Activated CD8-positive, alpha-beta memory T cell treated with anti-CD3 and anti-CD28 coated beads, Interleukin-2, amount 50 U/mL, for 4 hours (primary cell): Measurements from ENCODE around the gene IRAK1.
A peak's percentile ranks its signal among the peaks of the same experiment; 100 is the strongest.

ENCODE experiments used
- DNase-seq: peaks from one replicate; pipeline ENCODE4 v3.0.0-alpha.2; 2020

The IRAK1 gene

DNA sequence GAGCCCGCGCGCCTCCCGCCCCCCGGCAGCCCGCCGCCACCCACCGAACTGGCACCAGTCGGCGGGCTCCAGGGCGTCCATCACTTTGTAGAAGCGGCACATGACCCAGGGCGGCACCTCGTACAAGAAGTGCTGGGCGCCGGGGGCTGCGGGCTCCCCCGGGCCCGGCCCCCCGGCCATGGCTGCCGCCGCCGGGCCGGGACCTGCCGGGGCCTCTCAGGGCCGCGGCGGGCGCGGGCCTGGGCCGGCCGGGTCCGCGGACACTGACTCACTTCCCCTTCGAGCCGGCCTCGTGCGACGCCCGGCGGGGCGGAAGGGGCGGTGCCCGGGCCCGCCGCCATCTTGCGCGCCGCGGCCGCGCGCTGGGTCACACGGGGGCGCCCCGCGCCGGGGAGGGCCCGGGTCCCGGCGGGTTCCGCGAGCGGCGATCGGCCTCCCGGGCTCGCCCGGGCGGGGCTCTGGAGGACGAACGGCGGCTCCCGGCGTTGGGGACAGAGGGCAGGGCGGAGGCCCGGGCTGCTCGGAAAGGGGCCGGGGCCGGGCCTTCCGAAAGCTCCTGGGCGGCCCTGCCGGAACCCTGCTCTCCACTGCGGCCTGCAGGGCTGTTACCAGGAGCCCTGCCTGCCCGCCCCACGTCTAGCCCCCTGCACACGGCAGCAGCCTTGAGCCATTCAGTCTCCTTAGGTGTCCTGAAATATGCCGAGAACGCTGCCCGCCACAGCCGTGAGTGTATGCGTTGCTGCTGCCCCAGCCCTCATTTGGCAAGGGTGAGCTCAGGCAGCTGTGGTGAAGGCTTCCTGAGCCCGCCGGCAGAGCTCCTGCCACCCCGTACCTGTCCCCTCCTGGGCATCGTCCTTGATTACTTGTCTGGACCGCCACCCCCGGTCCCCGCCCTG, at the start of gene IRAK1:
TSS of gene IRAK1 (minus strand) at position 270 of the 896 bp plus-strand sequence. CDS start at position 180, 90 bp downstream.
- DNase-seq: peak; percentile 57

DNA sequence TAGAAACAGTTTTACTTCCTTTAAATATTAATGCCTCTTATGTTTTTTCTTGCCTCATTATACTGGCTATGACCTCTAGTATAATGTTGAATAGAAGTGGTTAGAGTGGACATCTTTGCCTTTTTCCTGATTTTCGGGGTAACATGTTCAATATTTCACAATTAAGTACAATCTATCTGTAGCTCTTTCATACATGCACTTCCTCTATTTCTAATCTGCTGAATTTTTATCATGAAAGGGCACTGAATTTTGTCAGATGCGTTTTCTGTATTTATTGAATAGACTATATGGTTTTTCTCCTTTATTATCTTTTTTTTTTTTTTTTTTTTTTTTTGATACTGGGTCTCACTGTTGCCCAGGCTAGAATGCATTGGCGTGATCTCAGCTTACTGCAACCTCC, 48.9 kb upstream of the IRAK1 start:
- DNase-seq: no peak

DNA sequence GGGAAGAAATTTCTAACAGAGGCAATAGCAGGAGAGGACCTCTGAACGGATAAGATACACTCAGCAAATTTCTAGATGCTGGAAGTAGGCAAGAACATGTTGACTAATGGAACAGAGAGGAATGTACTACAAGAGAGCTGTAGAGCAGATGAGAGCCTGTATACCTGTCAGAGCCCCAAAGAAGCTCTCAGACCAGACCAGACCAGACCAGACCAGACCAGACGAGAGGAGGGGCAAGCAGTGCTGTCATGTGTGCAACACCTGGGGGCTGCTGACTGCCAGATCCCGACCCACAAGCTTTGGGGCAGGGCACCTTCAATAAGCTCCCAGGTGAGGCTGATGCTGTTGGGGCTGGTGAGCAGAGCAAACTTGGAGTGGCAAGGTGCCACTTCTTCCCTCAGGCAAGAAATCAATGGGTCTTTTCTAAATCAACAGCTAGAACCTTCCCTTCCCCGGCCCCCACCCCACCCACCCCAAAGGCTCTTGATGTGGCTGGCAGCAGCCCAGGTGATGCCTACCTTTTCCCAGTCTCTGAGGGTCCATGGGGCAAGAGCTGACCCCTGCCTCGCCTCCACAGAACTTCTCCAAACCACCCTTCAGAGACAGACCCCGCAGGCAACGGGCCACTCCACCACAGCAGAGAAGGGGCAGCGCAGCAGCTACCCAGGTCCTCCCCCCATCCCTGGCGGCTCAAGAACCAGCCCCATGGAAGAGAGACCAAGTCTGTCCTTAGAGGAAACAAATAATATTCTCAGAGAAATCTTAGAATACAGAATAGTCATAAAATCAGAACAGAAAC, 45.1 kb upstream of the IRAK1 start:
- no peak for DNase-seq

DNA sequence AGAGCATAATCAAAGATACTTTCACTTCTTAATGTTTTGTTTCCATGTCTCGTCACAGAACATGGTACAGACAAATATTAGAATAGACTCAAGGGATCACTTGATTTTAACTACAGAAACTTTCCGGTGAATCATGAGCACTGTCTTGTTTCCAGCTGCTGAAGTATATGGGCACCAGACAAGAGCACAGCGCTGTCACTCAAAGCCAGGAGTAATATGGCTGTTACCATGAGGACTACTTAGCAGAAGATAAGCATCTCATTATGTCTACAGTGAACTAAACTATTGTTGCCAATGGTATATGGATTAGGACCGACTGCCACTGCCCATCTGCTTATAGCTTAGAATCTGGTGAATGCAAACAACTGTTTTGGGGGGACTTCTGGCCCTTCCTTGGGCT, 43.5 kb upstream of the IRAK1 start:
- DNase-seq: no peak

DNA sequence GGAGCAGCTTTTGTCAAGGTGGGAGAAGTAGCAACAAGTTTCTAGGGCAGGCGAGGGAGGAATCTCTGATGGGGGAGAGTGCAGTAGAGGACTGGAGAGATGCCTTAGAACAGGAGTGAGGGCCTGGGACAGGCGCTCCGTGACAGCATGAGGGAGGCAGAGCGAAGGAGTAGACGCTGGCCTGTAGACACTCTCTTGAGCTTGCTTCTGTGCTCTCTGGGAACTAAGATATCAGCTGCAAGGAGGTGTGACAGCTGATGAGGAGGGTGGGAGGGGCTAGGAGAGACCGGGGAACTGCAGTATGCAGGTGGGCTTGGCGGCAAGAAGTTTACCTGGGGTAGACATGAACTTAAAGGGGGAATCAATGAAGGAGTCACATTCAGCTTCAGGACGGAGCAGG, 42.1 kb upstream of the IRAK1 start:
- DNase-seq: no peak

DNA sequence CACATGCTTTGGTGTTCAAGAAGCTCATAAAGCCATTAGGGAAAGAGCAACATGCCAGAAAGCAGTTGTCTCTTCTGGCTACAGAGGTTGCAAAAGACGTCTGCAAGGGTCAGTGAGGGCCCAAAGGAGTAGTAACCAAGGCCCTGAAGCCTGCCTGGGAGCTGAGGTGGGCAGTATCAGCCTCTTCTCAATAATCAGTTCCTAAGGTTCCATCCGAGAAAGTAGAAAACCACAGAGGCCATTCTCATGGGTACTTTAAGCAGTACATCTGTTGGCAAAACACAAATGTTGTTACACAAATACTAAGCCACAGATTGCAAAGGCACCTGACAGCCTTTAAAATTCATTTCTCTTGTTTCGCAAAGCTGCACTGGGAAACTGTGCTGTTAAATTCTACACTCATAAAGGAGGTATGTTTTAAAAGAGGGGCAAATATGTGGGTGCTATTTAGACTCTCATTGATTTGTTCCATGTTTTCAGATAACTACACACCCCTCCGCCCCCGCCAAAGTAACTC, 40.1 kb upstream of the IRAK1 start:
- DNase-seq: no peak

DNA sequence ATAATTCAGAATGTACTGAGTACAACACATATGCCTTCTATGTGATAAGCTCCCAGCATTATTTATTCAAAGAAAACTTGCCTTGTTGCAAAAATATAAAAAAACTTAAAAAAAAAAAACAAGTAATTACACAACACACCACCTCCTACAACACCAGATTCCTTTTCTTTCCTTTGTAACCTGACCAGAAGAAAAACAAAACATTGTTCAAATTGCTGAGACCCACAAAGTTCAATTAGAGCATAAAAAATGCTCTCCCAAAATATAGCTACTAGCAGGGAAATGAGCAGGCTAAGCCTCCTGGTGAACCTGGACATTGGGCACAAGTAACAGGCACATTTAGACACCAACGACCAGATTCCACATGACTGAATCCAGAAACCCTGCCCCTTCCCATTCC, 39.5 kb upstream of the IRAK1 start:
- DNase-seq: no peak

DNA sequence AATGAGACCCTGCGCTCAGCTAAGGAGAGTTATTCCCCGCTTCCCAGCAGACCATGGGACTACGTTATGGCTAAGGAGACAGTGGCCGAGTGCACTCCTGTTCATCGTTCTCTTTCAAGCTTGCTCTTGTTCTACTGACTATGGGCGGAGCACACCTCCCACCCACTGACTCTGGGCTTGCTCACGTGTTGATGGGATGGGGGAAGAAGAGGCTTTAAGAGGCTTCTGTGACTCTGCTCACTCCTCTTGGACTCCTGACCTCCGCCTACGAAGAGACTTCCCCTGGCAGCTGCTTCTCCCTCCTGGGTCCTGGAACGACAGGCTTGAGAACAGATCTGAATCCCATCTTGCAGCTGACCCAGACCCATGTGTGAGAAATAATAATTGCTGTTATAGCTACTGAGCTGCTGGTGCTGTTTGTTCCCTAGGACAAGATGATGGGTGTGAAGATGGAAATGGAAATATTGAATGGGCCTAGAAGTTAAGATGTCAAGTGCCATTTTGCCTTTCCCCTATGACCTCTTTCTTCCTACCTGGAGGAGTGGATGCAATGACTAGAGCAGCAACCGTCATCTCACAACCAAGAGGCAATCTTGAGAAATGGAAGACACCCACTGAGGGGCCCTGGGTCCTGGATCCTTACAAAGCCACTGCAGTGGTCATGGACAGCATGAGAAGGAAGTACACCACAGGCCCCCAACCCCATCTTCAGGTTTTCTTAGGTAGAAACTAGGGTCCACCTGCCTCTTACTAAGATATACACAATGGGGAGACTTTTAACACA, 38.7 kb upstream of the IRAK1 start:
- no peak for DNase-seq

DNA sequence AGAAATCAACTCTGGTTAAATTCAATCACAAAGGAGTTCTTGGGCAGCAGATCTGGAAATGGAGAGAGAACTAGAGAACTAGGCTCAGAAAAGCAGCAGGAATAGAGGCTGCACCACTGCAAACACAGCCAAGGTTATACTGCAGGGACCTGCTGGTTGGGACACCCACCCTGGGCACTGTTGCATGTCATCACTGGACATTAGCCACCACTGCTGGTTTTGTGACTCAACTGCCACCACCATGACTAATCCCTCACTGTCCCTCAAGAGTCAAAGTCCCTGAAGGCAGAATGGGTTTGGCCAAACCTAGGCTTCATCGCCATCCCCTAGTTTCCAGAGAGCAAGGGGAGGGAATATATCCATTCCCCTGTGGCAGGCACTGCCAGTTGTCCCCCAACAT, 38.1 kb upstream of the IRAK1 start:
- no peak for DNase-seq

DNA sequence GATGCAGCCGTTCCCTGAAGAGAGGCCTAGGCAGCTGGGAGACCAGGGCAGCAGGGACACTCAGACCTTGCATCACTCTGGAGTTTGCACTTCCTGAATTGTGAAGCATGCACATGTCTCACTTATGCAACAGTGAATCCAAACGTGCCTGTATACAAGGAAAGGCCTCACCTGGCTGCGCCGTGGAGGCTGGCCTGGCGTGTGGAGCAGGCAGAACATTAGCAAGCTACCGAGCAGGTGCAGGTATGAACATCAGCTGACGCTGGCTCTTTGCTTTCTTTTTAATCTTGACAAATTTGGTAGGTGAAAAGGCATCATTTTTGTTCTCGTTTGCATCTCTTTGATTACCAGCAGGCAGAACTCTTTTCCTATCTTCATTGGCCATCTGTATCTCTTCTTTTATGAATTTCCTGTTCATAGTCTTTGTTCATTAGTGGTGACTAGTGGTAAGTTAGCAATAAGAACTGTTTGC, 37.1 kb upstream of the IRAK1 start:
- DNase-seq: no peak

DNA sequence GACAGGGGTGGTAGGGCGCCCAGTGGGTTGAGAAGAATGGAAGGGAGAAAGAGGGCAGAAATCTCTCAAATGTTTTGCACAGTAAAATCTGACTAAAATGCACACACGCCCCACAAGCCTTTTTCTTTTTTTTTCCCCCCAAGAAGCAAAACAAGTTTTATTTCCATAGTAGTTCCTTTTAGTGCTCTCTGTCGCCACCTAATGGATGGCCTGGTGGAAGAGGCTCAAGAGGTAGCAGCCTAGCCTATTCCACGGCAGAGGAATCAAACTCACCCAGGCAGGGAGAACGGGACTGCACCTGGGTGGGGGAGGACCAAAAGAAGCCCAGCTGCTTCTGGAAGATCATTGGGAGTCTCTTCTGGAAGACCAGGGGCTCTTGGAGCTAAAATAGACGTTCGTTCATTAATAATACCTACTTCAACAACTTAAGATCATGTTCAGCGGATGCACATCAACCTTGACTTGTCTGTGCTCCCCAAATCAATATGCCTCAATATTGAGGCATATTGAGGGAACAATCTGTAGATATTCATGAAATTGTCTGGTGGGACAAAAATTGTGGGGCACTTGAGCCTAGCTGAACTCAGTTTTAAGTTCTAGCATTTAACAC, 31.6 kb upstream of the IRAK1 start:
- peak; percentile 75 for DNase-seq

DNA sequence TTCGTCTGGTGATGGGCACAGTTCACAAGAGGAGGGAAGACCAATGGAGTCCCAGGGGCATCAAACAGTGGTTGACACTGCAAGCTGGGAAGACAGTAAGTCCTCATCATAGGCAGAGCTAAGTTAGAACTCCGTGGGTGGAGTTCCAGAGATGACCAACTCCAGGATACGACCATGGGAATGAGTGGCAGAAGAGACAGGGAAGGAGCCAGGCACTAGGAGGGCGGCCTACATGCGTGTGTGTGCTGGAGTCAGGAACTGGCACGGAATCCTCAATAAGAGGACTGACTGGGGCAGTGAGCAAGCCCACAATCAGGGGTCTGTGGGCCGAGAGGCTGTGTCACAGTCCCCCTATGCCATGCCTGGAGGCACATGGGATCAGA, 30.4 kb upstream of the IRAK1 start:
- no peak for DNase-seq

DNA sequence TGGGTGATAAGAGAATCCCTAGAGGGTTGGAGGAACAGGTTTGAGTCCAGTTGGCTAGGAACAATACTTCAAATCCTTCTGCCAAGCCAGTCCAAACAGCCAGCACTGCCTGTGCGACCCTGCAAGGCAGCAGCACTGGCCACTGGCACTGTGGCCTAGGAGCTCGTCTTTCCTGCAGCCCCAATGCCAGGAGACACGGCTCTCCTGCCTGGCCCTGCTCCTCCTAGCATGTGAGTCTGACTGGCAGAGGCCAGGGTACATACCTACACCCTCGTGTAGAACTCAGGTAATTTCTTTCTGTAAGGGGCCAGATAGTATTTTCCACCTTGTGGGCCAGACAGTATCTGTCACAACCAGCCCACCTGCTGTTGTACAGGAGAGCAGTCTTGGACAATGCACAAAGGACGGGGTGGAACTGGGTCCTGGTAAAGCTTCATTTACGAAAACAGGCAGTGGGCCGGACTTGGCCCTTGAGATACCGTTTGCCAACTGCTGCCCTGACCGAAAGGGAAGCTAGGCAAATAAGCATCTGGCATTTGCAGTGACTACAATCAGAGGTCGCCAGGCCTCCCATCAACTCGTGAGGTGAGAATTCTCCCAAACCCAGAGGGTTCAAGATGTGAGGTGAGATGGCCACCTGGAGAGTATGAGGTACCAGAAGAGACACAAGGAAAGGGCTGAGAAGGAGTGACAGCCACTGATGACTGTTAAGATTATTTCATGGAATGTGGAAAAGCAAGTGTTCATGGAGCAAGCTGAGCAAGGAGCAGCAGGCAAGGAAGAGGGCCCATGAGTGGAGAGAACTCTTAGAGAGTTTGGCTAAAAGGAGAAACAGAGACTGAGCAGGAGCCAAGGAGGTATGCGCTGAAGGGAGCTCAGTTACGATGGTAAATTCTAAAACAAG, 29.8 kb upstream of the IRAK1 start:
- DNase-seq: no peak

DNA sequence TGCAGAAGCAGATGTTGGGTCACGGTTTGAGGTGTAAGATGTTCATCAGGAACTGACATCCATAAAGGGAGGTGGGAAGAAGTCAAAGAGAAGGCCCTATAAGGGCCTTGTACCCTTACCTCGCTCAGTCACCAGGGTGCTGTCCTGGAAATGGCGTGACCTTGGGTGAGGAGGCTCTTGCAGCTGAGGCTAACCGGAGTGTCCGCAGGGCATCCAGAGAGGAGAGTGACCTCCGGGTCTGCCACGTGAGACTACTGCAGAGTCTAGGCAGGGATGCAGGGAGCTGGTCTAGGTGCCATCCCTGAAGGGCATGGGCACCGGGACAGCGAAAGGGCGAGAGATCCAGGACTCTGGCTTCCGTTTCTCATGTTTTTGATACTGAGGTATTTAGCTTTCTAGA, 28.7 kb upstream of the IRAK1 start:
- no peak for DNase-seq

DNA sequence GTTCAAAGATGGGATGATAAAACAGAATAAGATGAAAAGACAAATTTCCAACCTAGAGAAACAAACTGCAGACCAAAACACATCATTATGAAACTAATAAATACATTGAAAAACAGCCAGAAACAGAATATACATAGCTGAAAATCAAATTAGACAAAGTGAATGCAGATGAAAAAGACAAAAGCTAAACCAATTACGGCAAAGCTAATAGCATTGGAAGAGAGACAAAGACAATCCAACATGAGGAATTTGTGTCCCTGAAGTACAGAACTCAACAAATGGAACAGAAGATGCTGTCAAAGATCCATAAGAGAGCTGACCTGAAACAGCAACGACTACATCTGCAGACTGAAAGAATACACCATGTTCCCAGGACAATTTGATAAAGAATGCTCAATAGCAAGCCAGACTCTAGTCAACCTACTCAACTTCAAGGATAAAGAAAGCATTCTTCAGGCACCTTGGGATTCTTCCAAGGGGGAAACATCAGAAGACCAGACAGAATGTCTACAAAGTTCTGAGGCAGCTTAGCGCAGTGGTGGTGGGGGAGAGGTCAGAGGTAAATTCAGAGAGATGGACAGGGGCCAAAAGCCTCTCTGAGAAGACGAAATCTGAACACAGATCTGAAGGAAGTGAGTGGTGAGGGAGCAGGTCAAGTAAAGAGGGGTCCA, 27.4 kb upstream of the IRAK1 start:
- DNase-seq: no peak

DNA sequence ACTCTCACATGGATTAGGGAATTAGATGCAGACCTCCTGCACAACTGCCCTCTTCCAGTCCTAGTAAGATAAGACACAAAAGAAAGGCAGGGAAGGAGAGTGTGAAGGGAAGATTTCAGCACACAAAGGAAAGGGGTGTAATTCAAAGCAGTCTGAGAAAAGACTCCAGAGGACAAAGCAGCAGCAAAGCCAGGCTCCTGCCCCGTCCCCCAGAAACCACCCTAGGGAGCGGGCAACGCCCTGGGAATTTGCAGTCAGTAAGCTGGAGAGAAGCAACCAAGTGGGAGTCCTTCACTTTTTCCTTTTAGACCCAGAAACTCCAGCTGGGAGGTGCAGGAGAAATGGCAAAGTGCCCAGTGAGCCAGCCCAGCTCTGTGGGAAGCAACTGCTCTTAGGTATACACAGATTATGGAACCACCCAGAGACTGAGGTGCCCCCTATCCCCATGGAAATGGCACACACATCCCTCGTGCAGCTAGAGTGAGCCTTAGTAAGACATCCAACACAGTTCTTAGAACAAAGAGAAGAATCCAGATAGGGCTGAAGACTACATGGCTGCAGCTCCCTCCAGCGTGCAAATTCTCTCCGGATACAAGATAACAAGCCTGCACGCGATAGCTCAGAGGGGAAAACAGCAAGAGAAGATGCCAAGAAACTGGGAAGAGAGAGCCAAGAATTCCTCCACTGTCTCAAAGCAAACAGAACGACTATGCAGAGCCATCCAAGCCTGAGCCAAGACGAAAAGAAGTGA, 26.5 kb upstream of the IRAK1 start:
- DNase-seq: no peak

DNA sequence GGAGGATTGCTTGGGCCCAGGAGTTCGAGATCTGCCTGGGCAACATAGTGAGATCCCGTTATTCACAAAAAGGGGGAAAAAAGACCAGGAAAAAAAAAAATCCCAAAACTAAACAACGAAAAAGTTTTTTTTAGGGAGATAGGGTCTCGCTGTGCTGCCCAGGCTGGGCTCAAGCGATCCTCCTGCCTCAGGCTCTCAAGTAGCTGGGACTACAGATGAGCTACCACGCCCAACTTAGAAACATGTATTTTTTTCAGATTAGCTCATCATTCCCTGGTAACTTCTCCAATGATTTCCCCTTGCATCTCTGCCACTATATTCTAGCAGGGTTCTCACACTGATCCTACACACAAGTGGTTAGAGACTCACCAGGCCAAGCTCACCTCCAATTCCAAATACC, 24.4 kb upstream of the IRAK1 start:
- no peak for DNase-seq

DNA sequence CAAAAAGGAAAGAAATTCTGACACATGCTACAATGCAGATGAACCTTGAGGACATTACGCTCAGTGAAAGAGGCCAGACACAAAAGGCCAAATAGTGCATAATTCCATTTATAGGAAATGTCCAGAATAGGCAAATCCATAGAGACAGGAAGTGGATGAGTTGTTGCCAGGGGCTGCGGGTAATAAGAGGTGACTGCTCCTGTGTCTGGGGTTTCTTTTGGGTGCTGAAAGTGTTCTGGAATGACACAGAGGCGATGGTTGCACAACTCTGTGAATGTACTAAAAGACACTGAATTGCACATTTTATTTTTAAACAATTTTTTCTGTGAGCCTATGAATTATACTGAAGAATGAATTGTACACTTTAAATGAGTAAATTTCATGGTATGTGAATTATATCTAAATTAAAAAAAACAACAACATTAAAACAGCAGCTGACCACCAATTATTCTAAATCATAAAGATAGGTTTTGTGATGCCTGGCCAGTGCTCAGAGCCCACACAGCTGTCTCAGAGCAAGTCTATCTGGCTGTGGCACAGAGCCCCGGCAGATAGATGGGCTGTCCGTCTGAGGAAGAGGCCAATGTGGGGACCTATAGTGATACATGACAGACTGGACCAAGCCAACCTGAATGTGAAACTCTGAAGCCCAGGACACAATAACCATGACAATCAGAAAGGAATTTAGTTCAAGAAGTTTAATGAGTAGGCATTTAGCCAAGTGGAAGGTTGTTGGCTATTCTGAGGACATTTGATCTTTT, 23.5 kb upstream of the IRAK1 start:
- no peak for DNase-seq

DNA sequence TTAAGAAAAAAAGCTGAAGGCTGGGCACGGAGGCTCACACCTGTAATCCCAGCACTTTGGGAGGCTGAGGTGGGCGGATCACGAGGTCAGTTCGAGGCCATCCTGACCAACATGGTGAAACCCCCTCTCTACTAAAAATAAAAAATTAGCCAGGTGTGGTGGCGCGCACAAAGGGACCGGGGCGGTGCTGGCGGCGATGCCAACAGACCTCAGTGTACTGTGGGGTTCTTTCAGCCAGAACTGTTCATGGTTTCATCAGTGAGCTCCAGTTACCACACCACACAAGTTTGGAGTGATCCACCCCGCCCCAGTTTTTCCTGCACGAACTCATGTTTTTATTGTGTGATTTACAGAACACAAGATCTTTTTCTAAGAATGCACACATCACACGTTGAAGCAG, 21.2 kb upstream of the IRAK1 start:
- DNase-seq: no peak
